ENCODE measurements around the gene LPP.

DNA sequence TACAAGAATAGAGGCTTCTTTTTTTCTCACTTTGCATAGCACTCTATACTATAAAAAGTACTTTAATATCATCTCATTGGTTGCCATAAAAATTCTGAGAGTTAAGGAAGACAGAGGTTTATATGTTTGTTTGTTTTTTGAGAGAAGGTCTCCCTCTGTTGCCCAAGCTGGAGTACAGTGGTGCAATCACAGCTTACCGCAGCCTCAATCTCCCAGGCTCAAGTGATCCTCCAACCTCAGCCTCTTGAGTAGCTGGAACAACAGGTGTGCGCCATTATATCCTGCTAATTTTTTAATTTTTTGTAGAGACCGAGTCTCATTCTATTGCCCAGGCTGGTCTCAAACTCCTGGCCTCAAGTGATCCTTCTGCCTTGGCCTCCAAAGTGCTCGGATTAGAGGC, 250.2 kb downstream of the LPP start:
- TF ChIP-seq POLR2A (IDR thresholded peaks at IDR 0.05) (no peak), POLR2AphosphoS5 (IDR thresholded peaks at IDR 0.05) (no peak)
- TF ChIP-seq, protein P1, sequence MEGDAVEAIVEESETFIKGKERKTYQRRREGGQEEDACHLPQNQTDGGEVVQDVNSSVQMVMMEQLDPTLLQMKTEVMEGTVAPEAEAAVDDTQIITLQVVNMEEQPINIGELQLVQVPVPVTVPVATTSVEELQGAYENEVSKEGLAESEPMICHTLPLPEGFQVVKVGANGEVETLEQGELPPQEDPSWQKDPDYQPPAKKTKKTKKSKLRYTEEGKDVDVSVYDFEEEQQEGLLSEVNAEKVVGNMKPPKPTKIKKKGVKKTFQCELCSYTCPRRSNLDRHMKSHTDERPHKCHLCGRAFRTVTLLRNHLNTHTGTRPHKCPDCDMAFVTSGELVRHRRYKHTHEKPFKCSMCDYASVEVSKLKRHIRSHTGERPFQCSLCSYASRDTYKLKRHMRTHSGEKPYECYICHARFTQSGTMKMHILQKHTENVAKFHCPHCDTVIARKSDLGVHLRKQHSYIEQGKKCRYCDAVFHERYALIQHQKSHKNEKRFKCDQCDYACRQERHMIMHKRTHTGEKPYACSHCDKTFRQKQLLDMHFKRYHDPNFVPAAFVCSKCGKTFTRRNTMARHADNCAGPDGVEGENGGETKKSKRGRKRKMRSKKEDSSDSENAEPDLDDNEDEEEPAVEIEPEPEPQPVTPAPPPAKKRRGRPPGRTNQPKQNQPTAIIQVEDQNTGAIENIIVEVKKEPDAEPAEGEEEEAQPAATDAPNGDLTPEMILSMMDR (IDR thresholded peaks at IDR 0.05), result no peak
